K562 (cell line): ENCODE results near the gene MRPS31. TPM values are rescaled to one million over a fixed set of nuclear protein-coding genes. Genes with fewer than 3 reads are reported as not detected.

Experiments
- ETV5 ChIP-seq: sonication (generic); formaldehyde crosslinking; IDR thresholded peaks from 2 replicates; pipeline ENCODE4 v1.4.0; 2020; ENCODE audit warnings: low read depth, mild to moderate bottlenecking, missing genetic modification reagents
- HNRNPH1 ChIP-seq: fragments of 200-400 bp; formaldehyde crosslinking; optimal IDR thresholded peaks from 2 replicates; pipeline ENCODE3; 2017; ENCODE audit warnings: low read depth, mild to moderate bottlenecking, low read length, moderate library complexity
- HNRNPL ChIP-seq: fragments of 200-400 bp; formaldehyde crosslinking; IDR thresholded peaks from 2 replicates; pipeline ENCODE4 v1.6.1; 2017; ENCODE audit warnings: low read depth, mild to moderate bottlenecking, low read length
- KAT8 ChIP-seq: fragments of 450-650 bp; IDR thresholded peaks from 2 replicates; pipeline ENCODE4 v1.6.1; 2016; ENCODE audit warnings: low read depth, mild to moderate bottlenecking
- LCOR ChIP-seq: sonication (generic); formaldehyde crosslinking; IDR thresholded peaks from 2 replicates; pipeline ENCODE4 v1.8.0; 2022; ENCODE audit warnings: mild to moderate bottlenecking, missing genetic modification reagents
- MEF2A ChIP-seq: IDR thresholded peaks from 2 replicates; pipeline ENCODE4 v1.6.1; 2011; ENCODE audit warnings: low read depth, mild to moderate bottlenecking, low read length, moderate library complexity; ENCODE audit not compliant: control insufficient read depth
- MTA3 ChIP-seq: fragments of 450-650 bp; formaldehyde crosslinking; IDR thresholded peaks from 2 replicates; pipeline ENCODE4 v1.6.1; 2017; ENCODE audit warnings: mild to moderate bottlenecking, borderline replicate concordance
- NR2C2 ChIP-seq, 2 experiments: fragments of 200-800 bp in 1 of 2; sonication (Bioruptor generic) in 1 of 2; sonication (generic) in 1 of 2; formaldehyde crosslinking in 1 of 2; IDR thresholded peaks; 2 replicates each; pipeline versions ENCODE4 v1.6.1 to v1.8.0; 2016 to 2022; ENCODE audit warnings: mild to moderate bottlenecking in 1 of 2, missing compliant biosample characterization in 1 of 2, missing genetic modification characterization in 1 of 2, missing genetic modification reagents in 1 of 2
- NR3C1 ChIP-seq: sonication (generic); formaldehyde crosslinking; IDR thresholded peaks from 2 replicates; pipeline ENCODE4 v1.8.1; 2022; ENCODE audit warnings: missing genetic modification reagents
- POLR2AphosphoS5 ChIP-seq: IDR thresholded peaks from 2 replicates; pipeline ENCODE4 v1.6.1; 2011; ENCODE audit warnings: mild to moderate bottlenecking, low read depth, low read length, moderate library complexity; ENCODE audit not compliant: control insufficient read depth, insufficient read depth
- POLR3G ChIP-seq: IDR thresholded peaks from 2 replicates; pipeline ENCODE4 v1.6.1; 2011; ENCODE audit not compliant: insufficient read length, insufficient replicate concordance; ENCODE audit errors: extremely low read depth
- RBM34 ChIP-seq: fragments of 200-400 bp; formaldehyde crosslinking; IDR thresholded peaks from 2 replicates; pipeline ENCODE4 v1.6.1; 2018; ENCODE audit warnings: low read length, borderline replicate concordance; ENCODE audit not compliant: insufficient read depth
- SIN3B ChIP-seq: fragments of 450-650 bp; IDR thresholded peaks from 2 replicates; pipeline ENCODE4 v1.6.1; 2017; ENCODE audit warnings: low read depth, mild to moderate bottlenecking, moderate library complexity
- SMAD2 ChIP-seq: fragments of 150-350 bp; IDR thresholded peaks from 2 replicates; pipeline ENCODE4 v1.6.1; 2014; ENCODE audit warnings: low read depth, mild to moderate bottlenecking, low read length
- TEAD1 ChIP-seq, 2 experiments: fragments of 450-650 bp in 1 of 2; sonication (generic) in 1 of 2; formaldehyde crosslinking; IDR thresholded peaks; 2 replicates each; pipeline versions ENCODE4 v1.4.0 to v1.8.0; 2020 to 2022; ENCODE audit warnings: mild to moderate bottlenecking in 2 of 2, missing genetic modification reagents in 1 of 2
- VEZF1 ChIP-seq: fragments of 200-800 bp; sonication (Bioruptor generic); IDR thresholded peaks from 2 replicates; pipeline ENCODE4 v1.6.1; 2017; ENCODE audit warnings: missing genetic modification characterization, missing compliant biosample characterization
- ZBTB2 ChIP-seq: fragments of 450-650 bp; IDR thresholded peaks from 2 replicates; pipeline ENCODE4 v1.6.1; 2016; ENCODE audit warnings: antibody characterized with exemption
- ZFX ChIP-seq: sonication (generic); formaldehyde crosslinking; IDR thresholded peaks from 2 replicates; pipeline ENCODE4 v1.8.0; 2022; ENCODE audit warnings: mild to moderate bottlenecking, missing genetic modification reagents, moderate library complexity
- ZNF263 ChIP-seq: sonication (generic); formaldehyde crosslinking; IDR thresholded peaks from 2 replicates; pipeline ENCODE4 v1.8.0; 2022; ENCODE audit warnings: mild to moderate bottlenecking, missing genetic modification reagents, borderline replicate concordance
- ZNF766 ChIP-seq: fragments of 200-800 bp; sonication (Bioruptor generic); conservative IDR thresholded peaks from 2 replicates; pipeline ENCODE4 v1.6.1; 2016; ENCODE audit warnings: missing genetic modification characterization, missing compliant biosample characterization
- polyA plus RNA-seq, 8 experiments: library from polyadenylated mRNA; depleted of rRNA in 4 of 8; stranded (reverse) in 5 of 8; unstranded in 3 of 8; fragments of >200 nt; fragmentation: Nextera tagmentation in 2 of 8; fragmentation: Illumina TruSeq in 1 of 8; extraction: Ambion mirVana in 2 of 8; extraction: Trizol in 1 of 8; gene quantifications; 2 replicates each; pipeline versions ENCODE4 v1.2.1 to v1.2.3, GENCODE V29; 2011 to 2014; ENCODE audit warnings: inconsistent platforms in 1 of 8, missing spikeins in 1 of 8
- total RNA-seq, 7 experiments: library from RNA; depleted of rRNA in 6 of 7; stranded (reverse); fragments of >200 nt in 6 of 7; fragmentation: Illumina TruSeq in 2 of 7; extraction: Trizol in 2 of 7; gene quantifications; 2 replicates each; pipeline versions ENCODE4 v1.2.1 to v1.2.3, GENCODE V29; 2011 to 2021; ENCODE audit warnings: low replicate concordance in 1 of 7
- TF ChIP-seq, protein P1 (sequence below), 2 experiments: fragments of 150-350 bp in 1 of 2; IDR thresholded peaks; 2 replicates each; pipeline ENCODE4 v1.6.1; 2012 to 2016; ENCODE audit warnings: low read depth in 2 of 2, low read length in 2 of 2, mild to moderate bottlenecking in 1 of 2, moderate library complexity in 1 of 2

Gene MRPS31
- total and polyA plus RNA-seq, 9 of the 15 experiments (the other 6 are each of a cell fraction or from before 2014, with no cell fraction given) = 20.3 to 57.8 (median 37.1) TPM

DNA sequence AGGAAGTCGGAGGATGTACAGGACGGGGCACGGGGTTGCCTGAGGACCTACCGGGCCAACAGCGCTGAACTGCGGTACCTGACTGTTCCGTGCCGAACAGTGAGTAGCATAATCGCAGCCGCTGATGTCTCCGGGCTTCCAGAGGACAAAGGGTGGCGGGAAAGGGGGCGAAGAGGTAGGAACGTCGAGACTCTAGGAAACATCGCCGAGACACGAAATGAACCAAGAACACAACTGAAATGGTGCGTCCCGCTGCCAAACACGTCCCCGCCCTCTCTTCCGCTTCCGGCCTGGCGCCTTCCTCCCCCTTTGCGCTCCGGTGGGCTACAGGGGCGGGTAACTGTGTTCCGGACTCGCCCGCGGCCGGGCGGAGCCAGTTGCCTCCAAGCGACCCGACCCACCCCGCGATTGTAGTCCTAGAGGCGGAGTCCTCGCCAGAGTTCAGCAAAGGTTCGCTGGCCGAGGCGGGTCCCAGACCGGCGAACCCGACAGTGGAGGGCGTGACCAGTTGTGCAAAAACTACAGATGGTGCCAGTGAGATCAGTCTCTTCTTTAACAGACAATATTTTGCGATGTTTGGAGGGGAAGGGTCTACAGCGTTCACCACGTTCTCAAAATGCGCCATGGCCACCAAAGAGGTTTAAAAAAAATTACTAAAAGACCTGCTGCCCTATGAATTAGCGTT is at the start of gene MRPS31 (continued):
- TF ChIP-seq, protein P1, sequence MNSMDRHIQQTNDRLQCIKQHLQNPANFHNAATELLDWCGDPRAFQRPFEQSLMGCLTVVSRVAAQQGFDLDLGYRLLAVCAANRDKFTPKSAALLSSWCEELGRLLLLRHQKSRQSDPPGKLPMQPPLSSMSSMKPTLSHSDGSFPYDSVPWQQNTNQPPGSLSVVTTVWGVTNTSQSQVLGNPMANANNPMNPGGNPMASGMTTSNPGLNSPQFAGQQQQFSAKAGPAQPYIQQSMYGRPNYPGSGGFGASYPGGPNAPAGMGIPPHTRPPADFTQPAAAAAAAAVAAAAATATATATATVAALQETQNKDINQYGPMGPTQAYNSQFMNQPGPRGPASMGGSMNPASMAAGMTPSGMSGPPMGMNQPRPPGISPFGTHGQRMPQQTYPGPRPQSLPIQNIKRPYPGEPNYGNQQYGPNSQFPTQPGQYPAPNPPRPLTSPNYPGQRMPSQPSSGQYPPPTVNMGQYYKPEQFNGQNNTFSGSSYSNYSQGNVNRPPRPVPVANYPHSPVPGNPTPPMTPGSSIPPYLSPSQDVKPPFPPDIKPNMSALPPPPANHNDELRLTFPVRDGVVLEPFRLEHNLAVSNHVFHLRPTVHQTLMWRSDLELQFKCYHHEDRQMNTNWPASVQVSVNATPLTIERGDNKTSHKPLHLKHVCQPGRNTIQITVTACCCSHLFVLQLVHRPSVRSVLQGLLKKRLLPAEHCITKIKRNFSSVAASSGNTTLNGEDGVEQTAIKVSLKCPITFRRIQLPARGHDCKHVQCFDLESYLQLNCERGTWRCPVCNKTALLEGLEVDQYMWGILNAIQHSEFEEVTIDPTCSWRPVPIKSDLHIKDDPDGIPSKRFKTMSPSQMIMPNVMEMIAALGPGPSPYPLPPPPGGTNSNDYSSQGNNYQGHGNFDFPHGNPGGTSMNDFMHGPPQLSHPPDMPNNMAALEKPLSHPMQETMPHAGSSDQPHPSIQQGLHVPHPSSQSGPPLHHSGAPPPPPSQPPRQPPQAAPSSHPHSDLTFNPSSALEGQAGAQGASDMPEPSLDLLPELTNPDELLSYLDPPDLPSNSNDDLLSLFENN (IDR thresholded peaks at IDR 0.05; ENCODE audit: low read depth in 2 of 2, low read length in 2 of 2) = no peak
- no peak for TF ChIP-seq NR3C1
- TF ChIP-seq LCOR (CRISPR knock-in tag) = peak; percentile 35; the same call in 1 of the 2 replicates
- TF ChIP-seq MEF2A = no peak
- peak; percentile 75 for TF ChIP-seq ETV5 (CRISPR knock-in tag)
- peak; percentile 93 for TF ChIP-seq MTA3
- peak; percentile 82; the same call in 1 of the 2 replicates for TF ChIP-seq NR2C2 (CRISPR knock-in tag; IDR thresholded peaks at IDR 0.05)
- peak; percentile 91 for TF ChIP-seq NR2C2 (tag; IDR thresholded peaks at IDR 0.05)
- TF ChIP-seq ZNF766 (CRISPR knock-in tag) = no peak
- TF ChIP-seq ZNF263 (CRISPR knock-in tag) = no peak
- TF ChIP-seq HNRNPL = no peak
- peak; percentile 78 for TF ChIP-seq VEZF1 (CRISPR knock-in tag)
- 0 out of 4 replicates have a peak, but pooled peaks of 1 of the 2 experiments have one; percentile 25 for TF ChIP-seq TEAD1 (CRISPR knock-in tag; IDR thresholded peaks at IDR 0.05)
- TF ChIP-seq ZFX (CRISPR knock-in tag) = peak; percentile 60
- TF ChIP-seq RBM34 = no peak
- TF ChIP-seq SIN3B = peak; percentile 93
- no peak for TF ChIP-seq POLR3G
- no peak for TF ChIP-seq KAT8
- TF ChIP-seq POLR2AphosphoS5 = 0 out of 2 replicates have a peak, but pooled peaks have one; percentile 58
- no peak for TF ChIP-seq HNRNPH1
- no peak for TF ChIP-seq ZBTB2
- TF ChIP-seq SMAD2 = no peak
